Measurements from ENCODE around the gene ANKRD22. TPM values are rescaled to one million over a fixed set of nuclear protein-coding genes. Genes with fewer than 3 reads are reported as not detected.

The ANKRD22 gene
- total RNA-seq, 1 experiment from 2014 or later, result 7.2 TPM

DNA sequence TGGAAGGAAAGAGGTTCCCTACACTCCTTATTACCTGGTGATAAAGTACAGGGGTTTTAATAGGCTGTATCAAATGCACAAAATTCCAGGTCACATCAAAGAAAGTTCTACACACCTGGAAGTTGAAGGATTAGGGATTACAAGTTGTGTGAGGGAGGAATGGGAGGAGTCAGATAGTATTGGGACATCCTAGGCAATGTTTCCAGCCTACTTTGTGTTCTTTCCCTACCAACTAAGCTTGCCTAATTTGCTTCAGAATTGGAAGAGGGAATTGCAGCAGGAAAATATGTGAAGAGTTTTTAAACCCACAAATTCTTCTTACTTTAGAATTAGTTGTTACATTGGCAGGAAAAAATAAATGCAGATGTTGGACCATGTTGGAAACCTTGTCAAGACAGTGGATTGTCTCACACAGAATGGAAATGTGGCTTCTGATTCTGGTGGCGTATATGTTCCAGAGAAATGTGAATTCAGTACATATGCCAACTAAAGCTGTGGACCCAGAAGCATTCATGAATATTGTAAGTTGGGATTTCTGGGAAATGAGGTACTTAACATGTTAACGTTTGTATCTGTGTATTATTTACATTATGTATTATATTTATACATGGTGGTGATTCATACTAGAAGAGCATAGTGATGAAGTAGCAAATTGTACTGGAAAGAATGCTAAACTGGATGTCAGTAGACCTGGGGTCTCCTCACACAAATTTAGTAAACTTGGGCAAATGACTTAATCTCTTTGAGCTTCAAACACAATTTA is 48.9 kb downstream of the ANKRD22 start, which contains the start of gene LIPM:
Gene LIPM (plus strand): TSS at position 208 of the 763 bp plus-strand sequence. CDS start 167 bp downstream, at position 375.
- DNase-seq (ENCODE audit: low spot score), result no peak

DNA sequence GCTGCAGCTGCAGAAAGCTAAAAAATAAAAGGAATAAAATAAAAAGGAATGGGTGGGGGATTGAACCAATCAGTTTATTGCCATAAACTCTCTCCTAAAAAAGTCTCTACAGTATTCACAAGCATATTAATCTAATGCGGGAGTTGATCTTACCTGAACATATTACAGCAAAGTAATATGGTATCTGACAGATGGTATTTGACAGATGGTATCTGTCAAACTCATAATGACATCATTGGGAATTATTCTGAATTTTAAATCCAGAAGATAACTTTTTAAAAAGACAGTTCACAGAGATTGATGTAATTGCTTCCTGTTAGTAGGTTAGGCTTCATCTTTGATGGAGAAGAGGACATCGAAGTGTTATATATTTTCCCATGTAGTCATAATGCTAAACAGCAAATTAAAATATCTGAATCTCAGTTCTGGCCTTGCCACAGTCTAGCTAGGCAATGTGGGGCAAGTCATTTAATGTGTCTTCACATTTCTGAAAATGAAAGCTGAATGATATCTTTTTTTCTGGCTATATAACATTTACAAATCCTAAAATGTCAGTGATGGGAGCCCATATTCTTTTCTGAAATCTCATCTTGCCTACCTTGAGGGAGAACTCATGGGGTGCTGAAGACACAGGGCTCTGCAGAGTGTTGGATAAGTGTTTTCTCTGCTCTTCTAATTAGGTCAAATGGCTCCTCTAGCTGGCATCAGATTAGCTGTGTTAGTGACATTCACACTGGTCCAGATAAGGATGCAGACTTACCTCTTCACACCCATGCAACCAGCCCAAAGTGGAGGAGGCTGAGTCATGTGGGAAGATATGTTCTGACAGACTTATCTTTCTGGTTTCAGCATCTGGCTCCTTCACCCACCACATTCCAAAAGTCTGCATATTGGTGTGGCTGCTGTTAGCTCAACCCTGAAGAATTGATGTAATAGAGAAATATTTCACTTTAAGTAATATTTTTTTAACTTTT is 51.2 kb downstream of the ANKRD22 start:
- DNase-seq (ENCODE audit: low spot score), result no peak

DNA sequence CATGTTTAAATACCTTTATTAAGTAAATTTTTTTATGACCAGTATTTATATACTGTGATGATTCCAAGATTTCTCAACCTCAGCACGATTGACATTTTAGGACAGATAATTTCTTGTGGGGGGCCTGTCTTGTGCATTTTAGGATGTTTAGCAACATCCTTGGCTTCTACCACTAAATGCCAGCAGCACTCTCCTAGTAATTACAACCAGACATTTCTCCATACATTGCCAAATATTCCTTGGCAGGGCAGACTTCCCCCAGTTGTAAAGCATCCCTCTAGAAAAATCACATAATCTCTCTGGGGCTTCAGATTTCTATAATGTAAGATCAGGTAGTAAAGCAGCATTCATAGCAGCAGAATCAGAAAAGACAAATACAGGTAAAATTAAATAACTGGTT is 56.9 kb downstream of the ANKRD22 start:
- DNase-seq (ENCODE audit: low spot score), result no peak

DNA sequence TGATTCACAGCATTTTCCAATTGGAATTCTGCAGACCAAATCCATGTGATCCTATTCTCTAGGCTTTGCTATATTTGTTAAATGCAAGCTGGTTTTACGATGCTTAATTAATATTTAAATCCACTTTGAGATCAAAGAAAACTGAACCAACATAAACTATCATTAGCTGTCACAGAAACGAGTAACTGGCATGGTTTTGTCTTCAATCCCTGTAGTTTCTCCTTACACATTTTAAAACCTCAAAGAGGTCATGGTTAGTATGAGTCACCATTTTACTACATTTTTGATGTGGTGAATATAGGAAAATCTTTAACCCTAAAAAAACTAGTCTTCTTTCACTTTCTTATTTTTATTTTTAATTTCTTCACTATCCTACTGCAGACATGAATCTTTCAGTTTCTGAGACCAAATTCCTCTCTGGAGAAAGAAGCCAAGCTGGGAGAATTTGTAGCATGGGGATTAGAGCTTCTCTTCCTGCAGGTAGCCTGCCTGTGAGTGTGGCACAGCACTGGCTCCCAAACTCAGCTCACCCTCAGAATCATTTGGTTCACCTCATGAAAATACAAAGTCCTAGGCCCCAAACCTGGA is 57.8 kb downstream of the ANKRD22 start:
- DNase-seq (ENCODE audit: low spot score), result peak; percentile 19

DNA sequence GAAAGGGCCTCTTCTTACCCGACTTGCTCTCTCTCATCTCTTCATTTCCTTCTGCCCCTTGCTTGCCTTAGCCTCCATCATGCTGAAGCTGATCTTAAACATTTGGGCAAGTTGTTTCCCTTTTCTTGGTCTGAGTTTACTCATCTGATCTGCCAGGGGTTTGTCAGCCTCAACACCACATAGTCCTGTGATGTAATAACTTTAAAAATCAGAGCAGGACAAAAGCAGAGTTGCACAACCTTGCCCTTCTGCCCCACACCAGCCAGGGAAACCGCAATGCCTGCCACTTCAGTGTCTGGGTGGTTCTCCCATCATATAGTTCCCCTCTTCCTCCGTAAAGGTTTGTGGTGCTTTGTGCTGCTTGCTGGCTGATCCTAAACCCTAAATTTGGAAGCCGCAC is 59.0 kb downstream of the ANKRD22 start:
- peak; percentile 43 for DNase-seq (ENCODE audit: low spot score)

DNA sequence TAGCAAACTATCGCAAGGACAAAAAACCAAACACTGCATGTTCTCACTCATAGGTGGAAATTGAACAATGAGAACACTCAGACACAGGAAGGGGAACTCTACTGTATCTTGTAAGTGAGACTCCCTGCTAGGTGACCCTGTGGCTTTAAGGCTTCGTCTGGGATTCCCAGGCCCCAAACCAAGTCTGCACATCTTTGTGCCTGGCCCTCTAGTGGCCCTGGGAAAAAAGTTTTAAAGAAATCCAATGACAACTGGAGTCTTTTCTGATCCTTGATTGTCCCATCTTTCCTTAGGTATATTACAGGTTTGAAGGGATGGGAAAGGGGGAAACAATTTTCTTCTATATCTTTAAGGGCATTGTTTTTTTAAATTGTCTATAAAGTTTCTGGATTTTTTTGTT is 59.7 kb downstream of the ANKRD22 start:
- DNase-seq (ENCODE audit: low spot score), result peak; percentile 67

DNA sequence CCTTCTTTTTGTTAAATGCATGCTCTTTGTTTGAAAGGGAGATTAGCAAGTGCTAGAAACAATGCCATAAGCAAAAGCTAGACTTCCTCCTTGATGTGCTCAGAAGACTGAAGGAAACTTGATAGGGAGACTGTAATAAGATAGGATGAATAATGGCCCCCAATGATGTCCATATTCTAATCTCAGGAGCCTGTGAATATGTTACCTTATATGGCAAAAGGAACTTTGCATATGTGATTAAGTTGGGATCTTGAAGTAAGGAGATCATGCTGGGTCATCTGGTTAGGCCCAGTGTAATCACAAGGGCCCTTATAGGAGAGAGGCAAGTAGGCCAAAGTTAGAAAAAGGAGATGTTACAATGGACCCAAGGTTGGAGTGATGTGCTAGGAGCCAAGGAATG is 62.7 kb downstream of the ANKRD22 start:
- DNase-seq (ENCODE audit: low spot score), result no peak

DNA sequence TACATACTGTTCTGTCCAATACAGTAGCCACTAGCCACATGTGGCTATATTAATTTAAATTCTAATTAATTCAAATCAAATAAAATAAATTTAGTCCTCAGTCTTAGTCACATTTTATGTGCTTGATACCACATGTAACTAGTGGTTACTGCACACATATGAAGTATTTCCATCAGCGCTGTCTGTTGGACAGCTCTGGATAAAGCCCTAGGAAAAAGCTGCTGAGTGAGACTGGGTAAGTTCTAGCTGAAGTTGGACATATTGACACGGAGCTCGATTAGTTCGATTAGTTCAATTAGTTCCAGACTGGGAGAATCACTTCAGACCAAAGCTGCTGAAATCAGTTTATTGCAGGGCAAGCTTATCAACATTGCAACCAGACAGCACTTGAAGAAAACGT is 64.2 kb downstream of the ANKRD22 start:
- no peak for DNase-seq (ENCODE audit: low spot score)

DNA sequence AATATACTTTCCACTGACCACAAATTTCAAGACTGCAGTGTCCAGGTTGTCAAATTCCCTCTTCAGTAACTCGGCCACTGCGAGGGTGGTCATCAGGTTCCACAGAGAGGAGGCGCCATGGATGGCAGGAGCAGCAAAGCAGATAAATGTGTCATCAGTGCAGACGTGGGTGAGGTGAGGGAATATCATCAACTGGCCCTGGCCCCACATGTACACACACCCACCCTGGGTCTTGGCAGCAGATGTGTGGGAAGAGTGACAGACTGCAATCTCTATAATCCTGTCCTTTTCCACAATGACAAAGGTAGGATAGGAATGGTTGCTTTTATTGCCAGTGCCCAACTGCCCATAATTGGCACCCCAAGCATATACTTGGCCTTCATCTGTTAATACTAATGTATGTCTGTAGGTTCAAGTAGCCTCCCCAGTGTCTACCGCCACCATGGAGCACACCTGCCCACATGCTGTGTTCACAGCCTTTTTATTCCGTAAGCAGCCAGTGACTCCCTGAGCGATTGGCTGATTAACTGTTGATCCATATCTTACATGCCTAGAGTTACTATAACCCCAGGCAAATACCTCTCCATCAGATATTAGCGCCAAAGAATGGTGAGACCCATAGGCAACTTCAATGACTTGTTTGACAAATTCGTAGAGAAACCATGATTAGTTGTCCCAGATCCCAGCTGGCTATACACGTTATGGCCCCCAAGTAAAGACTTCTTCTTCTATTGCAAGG is 65.4 kb downstream of the ANKRD22 start:
- no peak for DNase-seq (ENCODE audit: low spot score)

DNA sequence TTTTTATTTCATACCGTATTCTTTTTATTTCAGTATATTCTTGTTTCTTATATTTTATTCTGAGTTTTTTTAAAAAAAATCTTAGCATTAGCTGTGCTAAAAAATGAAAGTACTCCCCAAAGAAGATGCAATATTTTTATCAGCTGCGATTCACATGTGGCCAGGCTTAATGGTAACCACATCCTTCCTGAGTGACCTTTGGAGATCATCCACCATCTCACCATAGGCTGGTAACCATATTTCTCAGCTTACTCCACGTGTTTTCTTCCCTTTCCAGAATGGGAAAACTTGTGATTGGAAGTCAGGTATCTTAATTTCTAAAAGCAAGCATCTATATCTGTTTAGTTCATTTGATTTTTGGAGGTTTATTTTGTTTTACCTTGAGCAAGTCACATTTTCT is 67.9 kb downstream of the ANKRD22 start:
- DNase-seq (ENCODE audit: low spot score), result no peak

DNA sequence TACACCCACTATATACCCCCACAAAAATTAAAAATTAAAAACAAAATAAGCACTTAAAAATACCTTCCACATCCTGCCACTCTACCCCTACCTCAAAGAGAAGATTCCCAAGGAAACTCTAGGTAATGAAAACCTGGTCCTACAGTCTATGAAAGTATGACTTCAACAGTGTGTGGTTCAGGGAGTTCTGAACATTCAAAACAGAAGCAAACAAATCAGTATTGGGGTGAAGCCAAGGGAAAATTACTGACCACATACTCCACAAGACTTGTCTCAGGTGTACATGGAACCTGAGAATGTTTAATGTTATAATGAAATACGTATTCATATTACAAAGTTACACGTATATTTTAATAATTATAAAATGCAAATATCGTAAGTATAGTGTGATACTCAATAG is 69.4 kb downstream of the ANKRD22 start:
- DNase-seq (ENCODE audit: low spot score), result no peak

DNA sequence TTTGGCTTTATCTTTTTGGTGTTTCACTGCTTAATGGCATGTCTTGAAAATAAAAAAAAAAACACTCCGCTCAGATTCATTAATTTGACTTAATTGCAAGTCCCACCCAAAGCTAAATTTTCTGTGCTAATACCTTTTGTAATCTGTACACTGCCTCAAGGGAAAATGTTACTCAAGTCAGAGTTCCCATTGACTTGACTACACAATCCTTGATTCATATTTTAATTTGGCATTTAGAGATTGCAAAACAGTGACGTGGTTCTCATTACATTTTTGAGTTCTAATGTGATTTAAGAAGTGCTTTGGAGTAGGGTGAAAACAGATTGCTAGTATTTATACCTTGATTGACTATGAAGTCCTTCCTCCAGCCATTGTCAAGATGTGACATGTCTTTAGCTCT is 70.4 kb downstream of the ANKRD22 start:
- DNase-seq (ENCODE audit: low spot score), result no peak

Other genes with a start within 250 kb of the ANKRD22 start
- not detected in 2 replicates for gene LIPF, start 187.4 kb downstream of the ANKRD22 start, total RNA-seq (2014; rRNA removed; shearing (Covaris generic))
- gene LIPK, start 145.6 kb downstream of the ANKRD22 start, total RNA-seq (2014; rRNA removed; shearing (Covaris generic)), result not detected in 2 replicates
- not detected in 2 replicates for gene LIPN, start 91.8 kb downstream of the ANKRD22 start, total RNA-seq (2014; rRNA removed; shearing (Covaris generic))
- gene LIPM, start 49.1 kb downstream of the ANKRD22 start, total RNA-seq (2014; rRNA removed; shearing (Covaris generic)), result not detected in 2 replicates
- 61.2 and 79.2 TPM in 2 replicates for gene STAMBPL1, start 28.4 kb upstream of the ANKRD22 start, total RNA-seq (2014; rRNA removed; shearing (Covaris generic))
- 0.31 and 1.4 TPM in 2 replicates for gene ACTA2, start 100.9 kb upstream of the ANKRD22 start, total RNA-seq (2014; rRNA removed; shearing (Covaris generic))
- gene FAS, start 139.0 kb upstream of the ANKRD22 start, total RNA-seq (2014; rRNA removed; shearing (Covaris generic)), result 2.5 and 4.3 TPM in 2 replicates

Measured in HT-29 (cell line).